Suprapubic skin (tissue), 3 donors: ENCODE results near the gene HOXD12.

ENCODE experiments used
- POLR2AphosphoS5 ChIP-seq, 3 donors: sonication (generic); formaldehyde crosslinking; IDR thresholded peaks; one replicate each; pipeline ENCODE4 v1.6.1; 2017; ENCODE audit warnings: antibody characterized with exemption in 3 of 3
- TF ChIP-seq, protein P1 (sequence below), 2 donors: fragments of 200-600 bp in 1 of 2; fragments of 450-650 bp in 1 of 2; sonication (generic) in 1 of 2; IDR thresholded peaks; one replicate each; pipeline ENCODE4 v1.5.1; 2016 to 2019; ENCODE audit warnings: antibody characterized with exemption in 2 of 2, mild to moderate bottlenecking in 1 of 2, moderate library complexity in 1 of 2

DNA sequence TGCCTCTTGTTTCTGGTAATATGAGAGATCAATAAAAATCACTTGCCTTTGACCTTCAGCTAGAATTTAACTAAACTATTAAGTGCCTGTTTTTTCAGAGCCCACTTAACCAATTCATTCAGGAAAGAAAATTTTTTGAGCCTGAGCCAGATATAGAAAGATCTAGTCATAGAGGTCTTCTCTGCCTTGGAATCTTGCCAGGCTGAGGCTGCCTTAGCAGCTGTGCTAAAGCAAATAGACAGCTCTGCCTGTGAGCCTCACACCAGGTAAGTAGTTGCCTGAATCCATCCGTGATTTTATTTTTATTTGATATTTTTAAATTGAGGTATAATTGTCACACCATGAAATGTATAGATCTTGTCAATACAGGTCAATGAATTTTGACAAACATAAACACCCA, 43.2 kb upstream of the HOXD12 start:
- TF ChIP-seq, protein P1, sequence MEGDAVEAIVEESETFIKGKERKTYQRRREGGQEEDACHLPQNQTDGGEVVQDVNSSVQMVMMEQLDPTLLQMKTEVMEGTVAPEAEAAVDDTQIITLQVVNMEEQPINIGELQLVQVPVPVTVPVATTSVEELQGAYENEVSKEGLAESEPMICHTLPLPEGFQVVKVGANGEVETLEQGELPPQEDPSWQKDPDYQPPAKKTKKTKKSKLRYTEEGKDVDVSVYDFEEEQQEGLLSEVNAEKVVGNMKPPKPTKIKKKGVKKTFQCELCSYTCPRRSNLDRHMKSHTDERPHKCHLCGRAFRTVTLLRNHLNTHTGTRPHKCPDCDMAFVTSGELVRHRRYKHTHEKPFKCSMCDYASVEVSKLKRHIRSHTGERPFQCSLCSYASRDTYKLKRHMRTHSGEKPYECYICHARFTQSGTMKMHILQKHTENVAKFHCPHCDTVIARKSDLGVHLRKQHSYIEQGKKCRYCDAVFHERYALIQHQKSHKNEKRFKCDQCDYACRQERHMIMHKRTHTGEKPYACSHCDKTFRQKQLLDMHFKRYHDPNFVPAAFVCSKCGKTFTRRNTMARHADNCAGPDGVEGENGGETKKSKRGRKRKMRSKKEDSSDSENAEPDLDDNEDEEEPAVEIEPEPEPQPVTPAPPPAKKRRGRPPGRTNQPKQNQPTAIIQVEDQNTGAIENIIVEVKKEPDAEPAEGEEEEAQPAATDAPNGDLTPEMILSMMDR (IDR thresholded peaks at IDR 0.05) = no peak
- no peak for TF ChIP-seq POLR2AphosphoS5 (IDR thresholded peaks at IDR 0.05)
